NCI-H1417 treated with DMSO at 0.1 percent for 48 hours (cell line): Measurements from ENCODE around the gene CEL.
"Not testable (repeated sequence)": the region's sequence is repeated elsewhere in the genome, so short reads cannot be mapped to it uniquely, and the experiment has no call there.

Experiments used
- DNase-seq: peaks from one replicate; lab custom pipeline; 2025; lab: John Stamatoyannopoulos, UW

The CEL gene

GRCh38 chr9:133086212-133086860 lies 24.6 kb downstream of the CEL start:
- DNase-seq: not testable (repeated sequence)

- no peak for DNase-seq
These were observed 25.1 kb downstream of the CEL start for GRCh38 chr9:133086894-133087293.

DNA sequence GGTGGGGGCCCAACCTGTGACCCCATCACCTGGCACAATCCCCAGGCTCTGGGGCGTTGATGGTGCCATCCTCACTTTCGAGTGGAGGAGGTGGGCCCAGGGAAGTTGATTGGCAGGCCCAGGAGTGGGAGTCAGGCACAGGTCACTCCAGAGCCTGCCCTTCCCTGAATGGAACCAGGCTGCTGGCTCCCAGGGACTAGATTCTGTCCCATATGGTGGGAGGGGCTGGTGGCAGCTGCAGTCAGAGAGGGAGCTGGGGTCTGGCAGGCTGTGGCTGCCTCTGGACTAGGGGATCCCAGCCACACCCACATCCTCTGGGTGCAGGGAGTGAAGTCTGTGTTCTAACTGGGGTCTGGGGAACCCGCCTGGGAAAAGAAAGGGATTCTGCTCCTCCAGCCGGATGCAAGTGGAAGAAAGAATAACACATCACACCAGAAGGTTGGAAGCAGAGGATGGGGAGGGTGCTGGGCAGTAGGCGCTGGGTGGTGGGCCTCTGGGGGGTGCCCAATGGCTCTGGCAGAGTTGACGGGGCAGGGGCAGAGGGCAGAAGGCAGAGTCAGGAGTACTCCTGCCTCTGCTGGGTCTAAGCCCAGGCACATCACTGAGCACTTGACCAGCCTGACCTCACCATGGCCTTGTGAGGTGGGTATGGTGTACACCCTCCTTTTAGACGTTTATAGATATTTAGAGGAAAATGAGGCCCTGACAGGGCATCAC lies 25.8 kb downstream of the CEL start:
- DNase-seq: no peak

- DNase-seq: no peak
These were observed 26.5 kb downstream of the CEL start for GRCh38 chr9:133088146-133088750.

- DNase-seq: no peak
These were observed 27.0 kb downstream of the CEL start for GRCh38 chr9:133088756-133089155.

- DNase-seq: peak; percentile 86
These were observed 27.5 kb downstream of the CEL start for GRCh38 chr9:133089271-133089671.

GRCh38 chr9:133090187-133090586 lies 28.4 kb downstream of the CEL start:
- no peak for DNase-seq

DNA sequence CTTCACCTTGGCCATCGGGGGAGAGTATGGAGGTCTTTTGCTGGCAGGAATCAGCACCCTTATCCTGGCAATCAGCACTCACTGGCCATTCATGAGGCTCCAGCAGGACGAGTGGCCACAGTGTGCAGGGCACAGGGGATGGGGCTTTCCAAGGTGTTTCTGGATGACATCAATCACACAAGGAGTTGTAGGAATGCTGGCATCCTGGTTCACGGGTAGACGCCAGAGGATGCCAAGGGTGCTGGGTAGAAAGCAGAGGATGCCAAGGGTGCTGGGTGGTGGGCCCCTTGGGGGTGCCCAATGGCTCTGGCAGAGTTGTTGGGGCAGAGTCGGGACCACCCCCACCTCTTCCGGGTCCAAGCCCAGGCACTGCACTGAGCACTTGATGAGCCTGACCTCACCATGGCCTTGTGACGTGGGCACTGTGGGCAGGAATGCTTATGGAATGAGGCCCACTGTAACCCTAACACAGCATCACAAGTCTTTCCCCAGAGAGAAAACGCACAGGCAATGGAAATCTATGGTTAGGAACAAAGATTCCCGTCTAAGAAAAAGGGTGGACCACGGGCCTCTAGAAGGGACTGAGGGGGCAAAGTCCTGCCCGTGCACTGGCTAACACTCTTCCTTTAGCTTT lies 29.1 kb downstream of the CEL start:
- no peak for DNase-seq

DNA sequence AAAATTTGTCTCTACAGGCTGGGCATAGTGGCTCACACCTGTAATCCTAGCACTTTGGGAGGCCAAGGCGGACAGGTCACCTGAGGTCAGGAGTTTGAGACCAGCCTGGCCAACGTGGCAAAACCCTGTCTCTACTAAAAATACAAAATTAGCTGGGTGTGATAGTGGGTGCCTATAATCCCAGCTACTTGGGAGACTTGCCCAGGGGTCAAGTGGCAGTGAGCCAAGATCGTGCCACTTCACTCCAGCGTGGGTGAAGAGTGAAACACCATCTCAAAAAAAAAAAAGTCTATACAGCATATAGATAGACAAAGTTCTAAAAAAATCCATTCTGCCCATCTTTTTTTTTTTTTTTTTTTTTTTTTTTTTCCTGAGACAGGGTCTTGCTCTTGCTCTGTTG lies 32.6 kb downstream of the CEL start:
- DNase-seq: not testable (repeated sequence)

DNA sequence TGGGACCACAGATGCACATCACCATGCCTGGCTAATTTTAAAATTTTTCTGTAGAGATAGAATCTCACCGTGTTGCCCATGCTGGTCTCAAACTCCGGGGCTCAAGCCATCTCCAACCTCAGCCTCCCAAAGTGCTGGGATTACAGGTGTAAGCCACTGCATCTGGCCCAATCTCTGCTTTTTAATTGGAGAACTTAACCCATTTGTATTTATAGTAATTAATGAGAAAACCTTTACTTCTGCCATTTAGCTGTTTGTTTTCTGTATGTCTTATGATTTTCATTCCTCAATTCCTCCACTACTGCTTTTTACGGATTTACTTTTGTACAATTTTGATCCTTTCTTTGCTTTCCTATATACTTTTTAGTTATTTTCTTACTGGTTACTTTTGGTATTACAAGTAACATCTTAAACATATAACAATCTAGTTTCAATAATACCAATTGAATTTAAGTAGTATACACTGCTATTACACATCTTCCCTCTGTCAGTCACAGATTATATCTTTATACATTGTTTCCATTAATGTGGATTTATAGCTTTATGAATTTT lies 33.1 kb downstream of the CEL start:
- no peak for DNase-seq

GRCh38 chr9:133098104-133098754 lies 36.4 kb downstream of the CEL start:
- no peak for DNase-seq

GRCh38 chr9:133098871-133099270 lies 37.1 kb downstream of the CEL start:
- no peak for DNase-seq

DNA sequence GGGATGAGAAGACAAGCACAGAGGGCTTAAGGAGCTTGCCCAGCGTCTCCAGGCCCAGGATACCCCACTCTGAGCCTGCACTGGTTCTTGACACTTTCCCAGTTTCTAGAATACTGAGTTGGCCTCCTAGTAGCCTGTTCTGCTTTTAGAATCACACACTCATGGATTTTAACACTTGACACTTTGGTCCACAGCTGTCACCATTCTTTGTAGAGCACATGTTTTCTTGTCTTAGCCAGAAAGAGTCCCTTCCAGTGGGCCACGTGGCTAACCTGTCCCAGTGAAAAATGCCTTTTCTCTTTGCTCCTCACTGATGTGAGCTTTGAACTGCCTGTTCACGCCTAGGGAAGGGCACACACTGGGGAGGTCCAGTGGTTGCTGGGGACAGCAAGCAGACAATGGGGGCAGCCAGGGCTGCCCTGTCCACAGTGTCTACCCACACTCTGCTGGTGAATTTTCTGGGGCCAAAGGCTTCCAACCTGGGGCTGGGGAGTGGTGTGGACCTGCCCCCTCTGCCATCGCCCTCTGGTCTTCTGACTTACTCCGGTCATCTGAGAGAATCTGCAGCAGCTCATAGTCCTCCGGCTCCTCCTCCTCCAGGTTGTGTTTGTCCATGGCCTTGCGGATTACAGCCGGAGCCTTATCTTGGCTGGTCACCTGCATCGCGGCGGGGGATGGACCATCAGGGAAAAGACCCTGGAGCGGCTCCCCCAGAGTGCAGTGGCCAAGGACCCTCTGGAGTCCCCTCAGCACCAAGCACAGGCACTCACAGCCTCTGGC lies 38.1 kb downstream of the CEL start:
- DNase-seq: no peak

GRCh38 chr9:133100506-133101355 lies 39.0 kb downstream of the CEL start:
- no peak for DNase-seq

DNA sequence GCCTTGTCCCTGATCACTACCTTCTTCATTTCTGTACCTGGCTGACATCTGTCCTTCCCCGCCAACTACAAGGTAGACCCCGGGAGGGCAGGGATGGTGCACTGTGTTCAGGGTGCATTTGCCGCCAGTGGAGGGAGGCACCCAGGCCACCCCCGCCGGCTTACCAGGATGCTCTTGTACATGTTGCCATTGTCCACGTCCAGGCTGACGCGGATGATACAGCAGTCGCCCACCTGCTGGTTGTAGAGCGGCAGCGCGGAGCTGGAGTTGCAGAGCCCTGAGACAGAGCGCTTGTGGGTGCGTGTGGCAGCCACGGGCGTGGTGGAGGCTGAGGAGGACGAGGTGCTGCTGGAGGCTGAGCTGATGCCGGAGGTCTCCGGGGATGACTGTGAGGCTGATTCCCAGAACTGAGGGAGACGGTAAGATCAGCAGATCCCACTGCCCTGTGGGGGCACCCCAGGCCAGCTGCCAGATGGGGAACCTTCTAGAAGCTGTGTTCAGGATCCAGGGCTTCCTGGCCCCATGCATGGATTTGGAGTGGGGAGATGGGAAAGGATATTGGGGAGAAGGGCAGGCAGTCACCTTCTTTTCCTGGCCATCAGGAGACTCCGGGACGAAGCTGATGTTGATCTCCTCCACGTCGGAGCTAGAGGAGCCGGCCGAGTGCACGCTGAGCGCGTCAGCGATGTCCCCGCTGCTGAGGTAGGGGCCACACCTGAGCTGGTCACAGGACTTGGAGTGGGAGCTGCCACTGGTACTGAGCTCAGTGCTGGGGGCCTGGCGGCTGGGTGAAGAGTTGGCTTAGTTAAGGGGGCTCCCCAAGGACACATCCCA lies 39.8 kb downstream of the CEL start:
- no peak for DNase-seq

- no peak for DNase-seq
These were observed 40.6 kb downstream of the CEL start for GRCh38 chr9:133102190-133103021.

GRCh38 chr9:133103183-133103986 lies 41.6 kb downstream of the CEL start:
- no peak for DNase-seq
